Muscle layer of duodenum (tissue), 2 donors: ENCODE measurements around the gene LDAF1.
A peak's percentile ranks its signal among the peaks of the same experiment; 100 is the strongest.
"Not testable (repeated sequence)": the region's sequence is repeated elsewhere in the genome, so short reads cannot be mapped to it uniquely, and the experiment has no call there.

Source experiments
- H3K27ac ChIP-seq: one replicate; pipeline ENCODE4 v1.7.0; 2013; ENCODE audit warnings: mild to moderate bottlenecking, low read length
- H3K27me3 ChIP-seq: one replicate; pipeline ENCODE4 v1.7.0; 2013; ENCODE audit warnings: low read depth, mild to moderate bottlenecking, control low read depth, low read length
- H3K36me3 ChIP-seq, 2 donors: one replicate each; pipeline ENCODE4 v1.7.0; 2013; ENCODE audit warnings: low read length in 2 of 2, control low read depth in 1 of 2, mild to moderate bottlenecking in 1 of 2; ENCODE audit not compliant: insufficient read depth in 2 of 2, control insufficient read depth in 1 of 2
- H3K4me1 ChIP-seq, 2 donors: one replicate each; pipeline ENCODE4 v1.7.0; 2013; ENCODE audit warnings: low read length in 2 of 2, mild to moderate bottlenecking in 2 of 2, control low read depth in 1 of 2, moderate library complexity in 1 of 2; ENCODE audit not compliant: insufficient read depth in 2 of 2, control insufficient read depth in 1 of 2
- H3K4me3 ChIP-seq, 2 donors: one replicate each; pipeline ENCODE4 v1.7.0; 2013; ENCODE audit warnings: low read length in 2 of 2, low read depth in 1 of 2, mild to moderate bottlenecking in 1 of 2
- H3K9me3 ChIP-seq, 2 donors: one replicate each; pipeline ENCODE4 v1.7.0; 2013; ENCODE audit warnings: low read length in 2 of 2, control low read depth in 1 of 2, mild to moderate bottlenecking in 1 of 2; ENCODE audit not compliant: control insufficient read depth in 1 of 2
- donor health status: healthy.

LDAF1 gene

GRCh38 chr16:21150375-21151001, 8.0 kb upstream of the LDAF1 start, which contains the start of gene DNAH3:
Gene DNAH3, minus strand, starts transcription at chr16:21150846. Its CDS starts 527 bp downstream, at chr16:21150319.
- peaks cover 3 to 5% of the 10 kb centered on the region in 2 donors for H3K4me1 ChIP-seq
- H3K9me3 ChIP-seq: no peaks in the 10 kb centered on the region
- H3K4me3 ChIP-seq: no peak within 1 kb of the TSS
- no peaks in the 10 kb centered on the region for H3K36me3 ChIP-seq
- no peak within 1 kb of the TSS for H3K27ac ChIP-seq
- no peaks in the 10 kb centered on the region for H3K27me3 ChIP-seq

DNA sequence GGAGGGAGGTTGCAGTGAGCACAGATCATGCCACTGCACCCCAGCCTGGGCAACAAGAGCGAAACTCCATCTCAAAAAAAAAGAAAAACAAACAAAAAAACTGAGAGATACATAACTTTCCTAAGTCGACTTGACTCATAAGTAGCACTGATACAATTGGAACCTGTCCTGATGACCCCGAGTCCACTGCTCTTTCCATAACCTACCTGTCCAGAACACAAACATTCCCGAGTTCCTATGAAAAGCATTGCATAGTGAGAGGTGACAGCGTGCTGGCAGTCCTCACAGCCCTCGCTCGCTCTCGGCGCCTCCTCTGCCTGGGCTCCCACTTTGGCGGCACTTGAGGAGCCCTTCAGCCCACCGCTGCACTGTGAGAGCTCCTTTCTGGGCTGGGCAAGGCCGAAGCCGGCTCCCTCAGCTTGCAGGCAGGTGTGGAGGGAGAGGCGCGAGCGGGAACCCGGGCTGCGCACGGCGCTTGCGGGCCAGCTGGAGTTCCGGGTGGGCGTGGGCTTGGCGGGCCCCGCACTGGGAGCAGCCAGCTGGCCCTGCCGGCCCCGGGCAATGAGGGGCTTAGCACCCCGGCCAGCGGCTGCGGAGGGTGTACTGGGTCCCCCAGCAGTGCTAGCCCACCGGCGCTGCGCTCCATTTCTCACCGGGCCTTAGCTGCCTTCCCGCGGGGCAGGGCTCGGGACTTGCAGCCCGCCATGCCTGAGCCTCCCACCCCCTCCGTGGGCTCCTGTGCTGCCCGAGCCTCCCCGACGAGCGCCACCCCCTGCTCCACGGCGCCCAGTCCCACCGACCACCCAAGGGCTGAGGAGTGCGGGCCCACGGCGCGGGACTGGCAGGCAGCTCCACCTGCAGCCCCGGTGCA, 6.1 kb upstream of the LDAF1 start:
- H3K27ac ChIP-seq, H3K4me3 ChIP-seq, H3K9me3 ChIP-seq, H3K36me3 ChIP-seq, H3K4me1 ChIP-seq, H3K27me3 ChIP-seq: not testable (repeated sequence)

DNA sequence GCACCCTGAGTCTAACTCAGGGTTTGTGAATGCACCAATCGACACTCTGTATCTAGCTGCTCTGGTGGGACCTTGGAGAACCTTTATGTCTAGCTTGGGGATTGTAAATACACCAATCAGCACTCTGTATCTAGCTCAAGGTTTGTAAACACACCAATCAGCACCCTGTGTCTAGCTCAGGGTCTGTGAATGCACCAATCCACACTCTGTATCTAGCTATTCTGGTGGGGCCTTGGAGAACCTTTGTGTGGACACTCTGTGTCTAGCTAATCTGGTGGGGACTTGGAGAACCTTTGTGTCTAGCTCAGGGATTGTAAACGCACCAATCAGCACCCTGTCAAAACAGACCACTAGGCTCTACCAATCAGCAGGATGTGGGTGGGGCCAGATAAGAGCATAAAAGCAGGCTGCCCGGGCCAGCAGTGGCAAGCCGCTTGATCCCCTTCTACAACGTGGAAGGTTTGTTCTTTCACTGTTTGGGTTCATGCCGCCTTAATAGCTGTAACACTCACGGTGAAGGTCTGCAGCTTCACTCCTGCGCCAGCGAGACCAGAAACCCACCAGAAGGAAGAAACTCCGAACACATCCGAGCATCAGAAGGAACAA, 5.2 kb upstream of the LDAF1 start:
- H3K9me3 ChIP-seq, H3K27me3 ChIP-seq, H3K27ac ChIP-seq, H3K4me3 ChIP-seq, H3K36me3 ChIP-seq: not testable (repeated sequence)
- peaks cover 7 to 16% of the 10 kb centered on the region in 2 donors for H3K4me1 ChIP-seq

- H3K36me3 ChIP-seq, H3K4me3 ChIP-seq, H3K27me3 ChIP-seq, H3K9me3 ChIP-seq, H3K27ac ChIP-seq: not testable (repeated sequence)
- H3K4me1 ChIP-seq: peaks cover 11 to 25% of the 10 kb centered on the region in 2 donors
Measured at GRCh38 chr16:21156011-21156410, 2.5 kb upstream of the LDAF1 start.

- no peaks in the 10 kb centered on the region for H3K9me3 ChIP-seq
- no peaks in the 10 kb centered on the region for H3K36me3 ChIP-seq
- no peaks in the 10 kb centered on the region for H3K27me3 ChIP-seq
- H3K27ac ChIP-seq: no peak overlapping the region
- no peak overlapping the region for H3K4me3 ChIP-seq
- H3K4me1 ChIP-seq: peaks cover 11 to 34% of the 10 kb centered on the region in 2 donors
Measured at GRCh38 chr16:21156767-21157467, 1.6 kb upstream of the LDAF1 start.

- no peaks in the 10 kb centered on the region for H3K36me3 ChIP-seq
- peaks cover 11 to 42% of the 10 kb centered on the region in 2 donors for H3K4me1 ChIP-seq
- H3K9me3 ChIP-seq: no peaks in the 10 kb centered on the region
- H3K4me3 ChIP-seq: peak overlapping the region in 1 of 2 donors; percentile 81
- H3K27ac ChIP-seq: peak overlapping the region; percentile 76
- H3K27me3 ChIP-seq: no peaks in the 10 kb centered on the region
Measured at GRCh38 chr16:21157632-21158031, 842 bp upstream of the LDAF1 start.

DNA sequence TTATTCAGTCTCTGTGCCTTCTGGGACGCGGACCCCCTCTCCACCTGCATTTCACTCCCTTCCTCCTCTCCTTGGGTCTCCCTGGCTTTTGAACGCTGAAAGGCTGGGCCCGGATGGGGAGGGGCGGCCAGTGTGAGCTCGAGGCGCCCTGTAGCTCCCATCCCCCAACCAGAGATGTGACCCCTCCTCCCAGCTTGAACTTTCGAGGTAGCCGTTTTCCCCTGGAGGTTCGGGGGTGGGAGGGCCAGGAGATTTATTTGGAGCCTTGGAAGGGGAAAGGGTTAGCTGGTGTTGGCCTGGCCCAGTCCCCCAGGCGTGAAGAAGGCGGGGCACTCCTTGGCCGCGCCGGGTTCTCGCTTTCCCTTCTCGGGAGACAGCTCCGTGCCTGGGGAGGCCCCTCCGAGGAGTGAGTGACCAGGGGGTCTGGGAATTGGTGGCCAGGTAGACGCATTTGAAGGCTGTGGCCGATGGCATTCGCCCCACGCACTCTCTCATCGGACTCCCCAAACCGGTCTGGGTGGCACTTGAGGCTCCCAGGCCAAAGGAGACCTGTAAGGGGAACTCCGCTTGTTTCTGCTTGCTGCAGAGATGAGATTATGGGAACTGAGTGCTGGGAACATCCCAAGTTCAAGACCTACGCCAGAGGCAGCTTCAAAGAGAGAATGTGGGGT, 942 bp downstream of the LDAF1 start:
- Histone ChIP-seq H3K27ac (peak overlapping the region; percentile 76), H3K9me3 (no peaks in the 10 kb centered on the region), H3K4me1 (peaks cover 11 to 50% of the 10 kb centered on the region in 2 donors), H3K36me3 (peaks cover 0 to 4% of the 10 kb centered on the region in 2 donors), H3K27me3 (no peaks in the 10 kb centered on the region), H3K4me3 (peak overlapping the region; percentile 72 to 81)

GRCh38 chr16:21160276-21160675, 1.8 kb downstream of the LDAF1 start:
- Histone ChIP-seq H3K27ac (no peak overlapping the region), H3K4me3 (no peak overlapping the region), H3K4me1 (peaks cover 11 to 50% of the 10 kb centered on the region in 2 donors)

GRCh38 chr16:21161211-21161610, 2.7 kb downstream of the LDAF1 start:
- Histone ChIP-seq H3K36me3 (peaks cover 0 to 10% of the 10 kb centered on the region in 2 donors), H3K4me3 (peak overlapping the region in 1 of 2 donors; percentile 23), H3K4me1 (peaks cover 11 to 50% of the 10 kb centered on the region in 2 donors), H3K27me3 (no peaks in the 10 kb centered on the region), H3K9me3 (no peaks in the 10 kb centered on the region), H3K27ac (no peak overlapping the region)

More at GRCh38 chr16:21160276-21160675, 1.8 kb downstream of the LDAF1 start:
- H3K36me3 ChIP-seq: peaks cover 0 to 8% of the 10 kb centered on the region in 2 donors
- H3K27me3 ChIP-seq: no peaks in the 10 kb centered on the region
- no peaks in the 10 kb centered on the region for H3K9me3 ChIP-seq

DNA sequence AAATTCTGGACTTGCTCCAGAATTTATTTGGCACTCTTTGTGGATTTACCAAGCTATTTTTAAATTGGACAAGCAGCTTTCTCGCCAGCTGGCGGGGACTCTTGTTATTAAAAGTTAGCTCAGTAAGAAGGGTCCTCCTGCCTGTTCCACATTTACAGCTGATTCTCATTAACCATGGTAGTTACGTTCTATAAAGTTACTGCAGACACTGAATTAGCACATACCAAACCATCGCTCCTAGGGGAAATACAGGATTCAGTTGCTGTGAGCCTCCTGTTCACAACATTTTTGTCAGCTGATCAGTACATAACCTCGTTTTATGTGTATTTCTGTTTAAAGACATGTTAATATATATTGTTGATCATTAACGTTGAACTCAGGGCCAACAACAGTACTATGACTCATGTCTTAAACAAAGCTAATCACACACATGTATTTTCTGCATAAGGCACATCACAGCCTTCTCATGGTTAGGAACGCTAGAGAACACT, 4.2 kb downstream of the LDAF1 start:
- no peak overlapping the region for H3K4me3 ChIP-seq
- peak overlapping the region; percentile 40 for H3K27ac ChIP-seq
- H3K4me1 ChIP-seq: peaks cover 11 to 43% of the 10 kb centered on the region in 2 donors
- peaks cover 10 to 17% of the 10 kb centered on the region in 2 donors for H3K36me3 ChIP-seq
- H3K9me3 ChIP-seq: no peaks in the 10 kb centered on the region
- no peaks in the 10 kb centered on the region for H3K27me3 ChIP-seq
